Ramos (cell line): Measurements from ENCODE around the gene KRT2.

Experiments used
- in situ Hi-C: fragments of 300-500 bp; cut with MboI; formaldehyde crosslinking; loops from one replicate; pipeline ENCODE4 v1.14.3; 2022; ENCODE audit warnings: low sequenced_read_pairs; ENCODE audit not compliant: unreplicated experiment

KRT2 gene

GRCh38 chr12:52627395-52628110 is 24.5 kb downstream of the KRT2 start:
- in situ Hi-C loops: no loop called here

GRCh38 chr12:52622349-52622748 is 29.7 kb downstream of the KRT2 start:
- in situ Hi-C loops: no loop called here

GRCh38 chr12:52618866-52619265 is 33.1 kb downstream of the KRT2 start:
- in situ Hi-C loops: no loop called here

- in situ Hi-C loops: no loop called here
Observed at GRCh38 chr12:52618216-52618615, 33.8 kb downstream of the KRT2 start, which contains the start of gene KRT73. Gene KRT73 (minus strand): TSS chr12:52618559. CDS start chr12:52618524, 35 bp downstream.

- in situ Hi-C loops: no loop called here
Observed at GRCh38 chr12:52617403-52617785, 34.6 kb downstream of the KRT2 start.

GRCh38 chr12:52616680-52617402 is 35.2 kb downstream of the KRT2 start:
- in situ Hi-C loops: no loop called here

- in situ Hi-C loops: no loop called here
Observed at GRCh38 chr12:52615912-52616311, 36.1 kb downstream of the KRT2 start.

GRCh38 chr12:52615208-52615868 is 36.7 kb downstream of the KRT2 start:
- in situ Hi-C loops: no loop called here

- in situ Hi-C loops: no loop called here
Observed at GRCh38 chr12:52614381-52615207, 37.4 kb downstream of the KRT2 start.

- in situ Hi-C loops: no loop called here
Observed at GRCh38 chr12:52613384-52614030, 38.5 kb downstream of the KRT2 start.

- in situ Hi-C loops: no loop called here
Observed at GRCh38 chr12:52612431-52613383, 39.3 kb downstream of the KRT2 start.

GRCh38 chr12:52611080-52611468 is 40.9 kb downstream of the KRT2 start:
- in situ Hi-C loops: no loop called here

GRCh38 chr12:52608826-52609630 is 43.0 kb downstream of the KRT2 start:
- in situ Hi-C loops: no loop called here

- in situ Hi-C loops: no loop called here
Observed at GRCh38 chr12:52608161-52608560, 43.9 kb downstream of the KRT2 start.

- in situ Hi-C loops: no loop called here
Observed at GRCh38 chr12:52607314-52607713, 44.7 kb downstream of the KRT2 start.

GRCh38 chr12:52606581-52607218 is 45.3 kb downstream of the KRT2 start:
- in situ Hi-C loops: no loop called here

GRCh38 chr12:52606096-52606495 is 45.9 kb downstream of the KRT2 start:
- in situ Hi-C loops: no loop called here

GRCh38 chr12:52605542-52605941 is 46.5 kb downstream of the KRT2 start:
- in situ Hi-C loops: no loop called here
